ENCODE data around the gene CARD6.
"Not testable (repeated sequence)": the region's sequence is repeated elsewhere in the genome, so short reads cannot be mapped to it uniquely, and the experiment has no call there.

Gene CARD6

DNA sequence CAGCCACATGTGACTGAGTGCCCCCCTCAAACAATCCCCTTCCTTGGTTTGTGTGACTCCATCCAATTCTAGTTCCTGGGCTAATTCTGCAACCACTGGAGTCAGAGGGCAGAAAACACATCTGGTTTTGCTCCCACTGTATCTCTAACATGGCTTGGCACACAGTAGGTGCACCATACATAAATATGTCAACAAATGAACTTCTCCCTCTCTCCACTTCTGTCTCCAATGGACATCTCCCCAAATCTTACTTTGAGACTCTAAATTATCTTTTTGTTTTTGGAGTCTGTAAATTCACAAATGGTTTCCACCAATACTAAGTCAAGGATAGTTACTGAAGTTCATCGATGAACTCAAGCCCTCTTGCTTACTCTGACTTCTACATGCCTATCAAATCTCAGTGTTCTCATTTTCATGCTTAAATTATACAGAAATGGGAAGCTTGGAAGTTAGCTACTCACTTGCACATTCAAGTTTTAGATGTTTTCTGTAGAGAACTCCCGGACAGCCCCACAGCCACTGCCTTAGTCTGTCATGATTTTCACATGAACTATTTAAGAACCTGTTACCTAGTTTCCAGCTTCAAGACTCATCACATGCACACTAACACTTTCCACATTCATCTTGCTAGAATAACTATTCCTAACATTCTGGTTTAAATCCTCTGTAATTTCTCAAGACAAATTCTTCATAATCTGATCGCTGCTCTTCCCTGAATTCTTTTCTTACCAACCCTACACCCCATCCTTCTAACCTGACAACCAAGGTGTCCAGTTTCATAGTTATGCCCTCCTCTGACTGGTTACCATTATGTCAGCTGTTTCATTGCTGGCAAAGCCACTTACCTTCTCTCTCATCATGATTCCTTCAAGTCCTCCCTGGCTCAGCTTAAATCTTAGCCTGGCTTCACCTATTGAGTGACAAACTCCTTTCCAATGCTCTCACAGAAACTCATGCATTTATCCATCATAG, 12.2 kb upstream of the CARD6 start:
- DNase-seq: no peak

DNA sequence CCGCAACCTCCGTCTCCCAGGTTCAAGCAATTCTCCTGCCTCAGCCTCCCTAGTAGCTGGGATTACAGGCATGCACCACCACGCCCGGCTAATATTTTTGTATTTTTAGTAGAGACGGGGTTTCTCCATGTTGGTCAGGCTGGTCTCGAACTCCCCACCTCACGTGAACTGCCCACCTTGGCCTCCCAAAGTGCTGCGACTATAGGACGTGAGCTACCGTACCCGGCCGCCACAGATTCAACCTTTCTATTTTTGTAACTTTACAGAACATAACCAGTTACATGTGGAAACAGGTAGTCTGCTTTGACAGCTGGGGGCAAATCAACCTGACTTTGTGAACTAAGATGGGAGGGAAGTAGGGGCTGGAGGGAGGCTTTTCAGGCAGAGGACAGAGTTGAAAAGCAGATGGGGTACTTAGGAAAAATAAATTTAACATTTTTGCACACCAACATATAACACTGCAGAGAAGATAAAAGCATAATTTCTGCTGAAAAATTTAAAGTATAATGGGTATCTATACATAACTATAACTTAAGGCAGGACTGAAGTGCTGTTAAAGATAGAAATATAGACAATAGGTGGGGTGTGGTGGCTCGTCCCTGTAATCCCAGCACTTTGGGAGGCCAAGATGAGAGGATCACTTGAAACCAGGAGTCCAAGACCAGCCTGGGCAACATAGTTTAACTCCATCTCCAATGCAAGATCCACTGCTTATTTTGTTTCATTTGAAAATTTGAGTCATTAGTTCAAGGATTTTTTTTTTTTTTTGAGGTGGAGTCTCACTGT, 11.2 kb upstream of the CARD6 start:
- DNase-seq: no peak

DNA sequence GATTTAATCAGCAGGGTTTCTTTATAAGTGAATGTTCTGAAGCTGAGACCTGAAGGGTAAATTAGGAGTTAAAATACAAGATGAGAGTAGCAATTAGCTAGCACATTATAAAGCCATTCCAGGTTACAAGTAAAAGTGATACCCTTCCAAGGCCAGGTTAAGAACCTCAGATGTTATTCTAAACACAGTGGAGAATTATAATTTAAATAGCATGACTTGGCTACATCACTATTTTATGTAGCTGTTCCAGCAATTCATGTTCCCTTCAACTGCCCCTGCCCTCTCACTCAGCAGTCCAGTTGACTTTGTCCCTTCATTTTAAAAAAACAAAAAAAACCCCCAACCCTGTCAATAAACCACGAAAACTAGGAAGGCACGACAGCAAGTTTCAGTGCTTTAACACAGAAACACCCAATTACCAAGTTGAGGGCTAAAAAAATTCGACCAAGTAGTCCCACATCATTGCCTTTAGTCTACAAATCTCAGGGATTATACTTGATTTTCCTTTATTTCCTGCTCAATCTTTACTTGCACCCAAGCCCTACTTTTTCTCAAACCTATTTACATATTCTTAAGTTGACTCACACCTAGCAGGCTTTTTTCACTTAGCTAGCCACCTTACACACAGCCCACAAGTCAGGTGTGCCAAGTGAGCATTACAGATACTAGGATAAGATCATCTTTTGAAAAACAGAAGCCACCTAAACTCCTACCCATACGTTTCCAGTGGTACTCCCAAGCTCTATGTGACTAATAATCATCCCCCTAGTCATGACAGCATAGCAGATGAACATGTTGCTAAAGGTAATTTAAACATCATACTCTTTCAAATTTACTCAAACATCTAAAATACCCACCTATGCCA, 9.6 kb upstream of the CARD6 start:
- DNase-seq: no peak

DNA sequence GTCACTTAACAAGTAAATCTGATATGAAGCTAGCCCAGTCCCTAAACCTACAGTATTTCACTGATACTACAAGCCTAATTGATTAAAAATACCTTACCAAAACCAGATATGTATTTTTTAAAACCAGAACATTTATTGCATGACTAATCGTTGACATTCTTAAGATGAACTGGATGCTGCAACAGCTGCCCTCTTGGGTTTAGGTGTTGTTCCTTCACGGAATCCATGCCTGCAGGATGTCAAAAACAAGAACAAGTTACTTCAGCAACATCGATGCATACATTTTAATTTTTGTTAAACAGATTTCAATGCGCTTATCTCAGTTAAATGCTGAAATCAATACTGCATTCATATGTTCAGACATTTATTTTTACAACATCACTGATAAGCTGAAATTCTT, 8.8 kb upstream of the CARD6 start:
- no peak for DNase-seq

DNA sequence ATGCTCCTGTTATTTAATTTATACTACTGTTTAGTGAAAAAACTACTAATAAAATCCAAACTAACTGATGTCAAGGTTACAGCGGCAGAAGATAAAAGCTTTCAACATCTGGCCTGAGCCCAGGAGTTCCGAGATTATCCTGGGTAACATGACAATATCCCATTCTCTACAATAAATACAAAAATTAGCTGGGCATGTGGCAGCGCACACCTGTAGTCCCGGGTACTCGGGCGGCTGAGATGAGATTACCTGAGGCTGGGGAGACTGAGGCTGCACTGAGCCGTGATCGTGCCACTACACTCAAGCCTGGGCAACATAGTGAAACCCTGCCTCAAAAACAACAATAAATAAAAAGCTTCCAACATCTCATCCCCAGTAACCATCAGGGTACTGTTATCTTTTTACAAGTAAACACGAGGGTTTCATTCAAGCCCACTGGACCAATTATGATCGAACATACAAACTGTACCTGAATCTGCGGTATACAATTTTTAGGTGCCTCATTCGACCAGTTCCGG, 7.4 kb upstream of the CARD6 start:
- no peak for DNase-seq

DNA sequence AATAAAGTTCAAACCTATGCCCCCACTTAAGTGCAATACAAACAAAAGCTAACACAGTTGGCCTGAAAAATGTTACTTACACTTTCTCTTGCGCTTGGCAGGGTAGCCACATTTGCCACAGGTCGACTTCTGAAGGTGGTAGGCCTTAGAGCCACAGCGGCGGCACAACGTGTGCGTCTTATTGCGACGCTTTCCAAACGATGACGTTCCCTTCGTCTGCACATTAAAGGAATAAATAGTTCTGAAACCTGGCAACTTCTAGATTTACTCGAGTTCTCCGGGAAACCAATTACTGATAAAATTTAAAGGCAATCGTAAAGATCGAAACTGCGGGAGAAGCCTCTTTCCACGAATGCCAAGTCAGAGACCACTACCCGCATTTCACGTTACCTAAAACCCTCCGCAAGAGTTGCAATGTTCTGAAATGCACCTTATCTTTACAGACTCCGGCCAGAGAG, 6.7 kb upstream of the CARD6 start:
- peak; percentile 73 for DNase-seq

DNA sequence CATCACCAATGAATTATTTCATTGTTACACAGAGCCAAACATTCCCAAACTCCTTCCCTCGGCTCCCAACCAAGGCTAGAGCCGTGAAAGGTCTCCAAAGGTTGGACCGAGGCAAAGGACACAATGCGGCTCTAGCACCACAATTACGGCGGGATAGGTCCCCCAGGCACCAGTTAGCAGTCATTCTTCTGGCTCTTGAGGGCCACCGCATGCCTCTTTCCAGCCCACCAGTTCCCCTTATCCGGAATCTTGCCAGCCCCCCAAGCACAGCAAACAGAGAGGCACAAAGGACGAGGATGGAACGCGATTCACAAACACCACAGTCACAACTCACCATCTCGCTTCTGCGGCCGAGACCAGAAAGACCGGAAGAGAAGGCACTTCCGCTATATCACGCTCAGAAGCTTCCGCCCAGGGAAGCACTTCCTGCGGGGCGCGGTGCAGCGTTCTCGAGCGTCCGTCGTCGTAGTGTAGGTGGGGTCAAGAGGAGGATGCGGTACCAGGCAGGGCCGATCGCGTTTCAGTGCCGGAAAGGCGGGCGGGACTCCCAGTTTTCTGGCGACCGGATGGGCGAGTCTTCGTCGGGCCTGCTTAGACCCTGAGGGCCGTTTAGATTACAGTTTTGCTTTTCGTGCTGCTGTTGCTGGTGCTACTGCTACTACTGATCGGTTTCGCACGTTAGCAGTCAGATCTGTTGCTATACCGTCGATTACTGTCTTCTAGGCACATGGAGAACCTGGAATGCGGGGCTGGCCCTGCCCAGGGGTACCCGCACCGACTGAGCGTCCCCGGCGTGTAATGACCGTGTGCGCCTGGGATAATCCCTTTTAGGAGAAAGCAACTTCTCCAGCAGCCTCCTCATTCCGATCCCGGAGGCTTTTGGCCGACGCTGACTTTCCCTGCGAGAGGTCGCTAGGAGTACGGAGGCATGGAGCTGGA, 6.0 kb upstream of the CARD6 start, which contains the start of gene RPL37:
Gene RPL37, minus strand, starts transcription at position 374 of the 939 bp plus-strand sequence. Its CDS starts 37 bp downstream, at position 337.
- peak; percentile 93 for DNase-seq

DNA sequence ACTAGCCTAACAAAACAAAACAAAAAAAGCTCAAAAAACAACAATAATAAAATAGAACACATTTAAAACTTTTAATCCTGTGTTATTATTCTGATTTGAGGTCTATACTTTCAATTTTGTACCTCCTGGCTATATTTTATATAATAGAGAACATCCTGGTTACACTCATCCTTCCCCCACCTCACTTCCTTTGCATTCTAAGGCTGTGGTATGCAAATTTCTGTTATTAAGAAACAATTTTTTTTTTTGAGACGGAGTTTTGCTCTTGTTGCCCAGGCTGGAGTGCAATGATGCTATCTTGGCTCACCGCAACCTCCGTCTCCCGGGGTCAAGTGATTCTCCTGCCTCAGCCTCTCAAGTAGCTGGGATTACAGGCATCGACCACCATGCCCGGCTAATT, 3.1 kb upstream of the CARD6 start:
- no peak for DNase-seq

DNA sequence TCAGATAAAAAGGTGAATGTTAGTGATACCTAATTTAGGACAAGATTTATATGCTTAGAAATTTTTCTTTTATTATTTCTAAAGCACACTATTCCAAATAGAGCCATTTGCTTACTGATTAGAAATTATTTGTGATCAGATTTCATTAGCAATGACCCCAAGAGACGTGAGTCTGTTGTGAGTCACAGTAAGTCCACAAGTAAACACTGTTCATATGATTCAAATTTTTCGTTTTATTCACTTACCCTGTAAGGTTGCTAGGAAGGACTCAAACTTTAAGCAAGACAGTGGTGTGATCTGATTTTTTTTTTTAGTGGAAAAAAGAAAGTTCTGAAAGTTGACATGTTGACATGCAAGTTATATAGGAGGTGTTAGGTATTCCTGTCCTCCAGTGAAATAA, 1.2 kb downstream of the CARD6 start:
- DNase-seq: no peak

DNA sequence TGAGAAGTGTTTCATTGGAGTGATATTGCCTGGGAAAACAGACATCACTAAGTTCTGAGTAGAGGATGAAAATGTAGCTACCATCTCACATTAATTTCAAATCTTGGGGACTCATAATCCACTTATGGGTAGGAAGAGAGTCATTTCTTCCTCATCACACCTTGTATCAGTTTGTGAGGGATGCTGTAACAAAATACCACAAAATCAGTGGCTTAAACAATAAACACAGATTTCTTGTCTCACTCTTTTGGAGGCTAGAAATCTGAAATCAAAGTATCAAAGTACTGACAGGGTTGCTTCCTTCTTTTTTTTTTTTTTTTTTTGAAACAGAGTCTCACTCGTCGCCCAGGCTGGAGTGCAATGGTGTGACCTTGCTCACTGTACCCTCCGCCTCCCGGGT, 3.4 kb downstream of the CARD6 start:
- DNase-seq: no peak

DNA sequence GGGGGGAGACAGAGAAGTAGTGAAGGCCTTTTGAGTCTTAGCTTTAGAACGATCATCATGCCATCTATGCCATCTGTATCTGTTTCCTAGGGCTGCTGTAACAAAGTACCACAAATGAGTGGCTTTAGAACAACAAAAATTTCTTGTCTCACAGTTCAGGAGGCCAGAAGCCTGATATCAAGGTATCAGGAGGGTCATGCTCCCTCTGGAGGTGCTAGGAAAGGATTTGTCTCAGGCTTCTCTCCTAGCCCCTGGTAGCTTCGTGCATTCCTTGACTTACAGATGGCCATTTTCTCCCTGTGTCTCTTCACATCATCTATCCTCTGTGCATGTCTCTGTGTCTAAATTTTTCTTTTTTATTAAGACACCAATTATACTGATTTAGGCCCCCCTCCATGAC, 5.2 kb downstream of the CARD6 start:
- DNase-seq: no peak

DNA sequence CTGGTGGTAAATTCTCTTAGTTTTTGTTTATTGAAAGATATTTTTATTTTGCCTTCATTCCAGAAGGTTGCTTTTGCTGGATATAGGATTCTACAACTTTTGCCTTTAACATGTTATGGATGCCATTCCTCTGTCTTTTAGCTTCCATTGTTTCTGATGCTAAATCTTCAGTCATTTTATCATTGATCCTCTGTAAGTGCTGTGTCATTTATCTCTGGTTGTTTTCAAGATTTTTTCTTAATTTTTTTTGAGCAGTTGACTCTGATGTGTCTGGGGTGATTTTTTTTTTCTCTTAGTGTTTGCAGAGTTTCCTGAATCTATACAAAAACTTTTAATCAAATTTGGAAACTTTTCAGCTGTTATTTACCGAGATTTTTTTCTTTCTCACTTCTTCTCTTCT, 6.4 kb downstream of the CARD6 start:
- no peak for DNase-seq

DNA sequence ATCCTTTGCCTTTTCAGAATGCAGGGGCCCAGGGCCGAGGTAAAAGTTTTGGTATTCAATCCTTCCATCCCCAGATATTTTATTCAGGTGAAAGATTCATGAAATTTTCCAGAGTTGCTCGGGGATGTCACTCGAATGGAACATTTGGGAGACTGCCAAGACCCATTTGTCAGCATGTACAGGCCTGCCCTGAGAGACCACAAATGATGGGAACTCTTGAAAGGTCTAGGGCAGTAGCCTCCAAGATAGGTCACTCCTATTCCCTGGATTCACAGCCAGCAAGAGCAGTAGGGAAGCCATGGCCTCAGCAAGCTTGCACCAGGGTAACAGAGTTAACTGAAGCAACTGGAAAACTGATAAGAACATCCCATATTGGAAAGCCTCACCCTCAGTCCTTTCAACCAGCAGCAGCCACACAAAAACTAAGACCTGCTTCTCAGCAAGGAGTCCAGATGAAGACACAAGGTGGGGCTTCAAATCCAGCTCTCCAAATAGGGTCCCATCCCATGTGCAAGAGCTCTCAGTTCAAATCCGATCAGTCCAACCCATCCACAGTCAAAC, 12.5 kb downstream of the CARD6 start:
- DNase-seq: no peak

DNA sequence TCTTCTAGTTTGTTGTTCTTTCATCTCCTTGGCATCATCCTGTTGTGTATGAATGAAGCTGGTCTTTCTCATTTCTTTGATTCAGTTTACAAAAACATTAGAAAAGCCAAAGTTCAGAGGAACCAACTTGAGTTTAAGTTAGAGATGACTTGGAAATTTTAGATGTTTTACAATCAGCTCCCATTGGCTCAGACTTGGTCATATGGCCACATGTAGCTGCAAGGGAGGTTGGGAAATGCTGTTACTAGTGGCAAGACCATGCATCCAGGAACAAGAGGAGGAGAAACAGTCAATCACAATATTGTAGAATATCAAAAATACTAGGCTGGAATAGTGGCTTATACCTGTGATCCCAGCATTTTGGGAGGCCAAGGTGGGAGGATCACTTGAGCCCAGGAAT, 19.5 kb downstream of the CARD6 start:
- no peak for DNase-seq

DNA sequence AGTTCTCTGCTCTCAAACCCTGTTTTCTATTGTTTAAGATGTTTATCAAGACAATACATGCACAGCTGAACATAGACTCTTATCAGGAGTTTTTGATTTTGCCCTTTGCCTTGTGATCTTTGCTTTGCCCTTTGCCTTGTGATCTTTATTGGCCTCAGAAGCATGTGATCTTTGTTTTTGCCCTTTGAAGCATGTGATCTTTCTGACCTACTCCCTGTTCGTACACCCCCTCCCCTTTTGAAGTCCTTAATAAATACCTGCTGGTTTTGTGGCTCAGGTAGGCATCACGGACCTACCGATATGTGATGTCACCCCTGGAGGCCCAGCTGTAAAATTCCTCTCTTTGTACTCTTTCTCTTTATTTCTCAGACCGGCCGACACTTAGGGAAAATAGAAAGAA, 23.8 kb downstream of the CARD6 start:
- not testable (repeated sequence) for DNase-seq

DNA sequence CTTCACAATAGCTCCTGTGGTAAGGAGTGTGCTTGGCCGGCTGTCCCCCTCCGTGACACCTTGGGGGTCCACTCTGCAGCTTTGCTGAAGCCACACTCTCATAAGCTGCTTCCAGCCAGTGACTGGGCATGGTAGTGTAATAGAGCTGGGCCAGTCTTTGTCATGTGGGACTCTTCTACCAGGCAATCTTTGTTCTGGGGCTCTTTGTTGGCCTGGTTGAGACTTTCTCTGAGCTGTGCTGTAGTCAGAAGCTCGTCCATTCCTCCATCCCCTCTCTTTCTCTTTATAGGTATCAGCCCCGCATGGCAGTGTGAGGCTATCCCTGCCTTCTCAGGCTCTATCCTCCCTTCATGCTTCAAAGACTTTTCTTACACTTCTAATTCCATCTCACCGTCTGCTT, 25.7 kb downstream of the CARD6 start:
- no peak for DNase-seq

DNA sequence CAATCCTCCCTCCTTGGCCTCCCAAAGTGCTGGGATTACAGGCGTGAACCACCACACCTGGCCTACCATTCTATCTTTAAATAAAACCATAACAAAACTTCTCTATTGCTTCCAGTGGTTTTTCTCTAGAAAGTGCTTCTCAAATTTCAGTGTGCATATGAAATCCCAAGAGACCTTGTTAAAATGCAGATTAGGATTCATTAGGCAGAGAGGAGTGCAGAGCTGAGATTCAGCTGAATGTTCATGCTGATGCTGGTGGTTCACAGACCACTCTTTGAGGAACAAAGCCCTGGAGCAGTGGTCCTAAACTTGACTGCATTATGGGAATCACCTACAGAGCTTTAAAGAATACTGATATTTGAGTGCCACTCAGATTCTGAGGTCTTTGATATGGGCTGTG, 28.2 kb downstream of the CARD6 start:
- no peak for DNase-seq

DNA sequence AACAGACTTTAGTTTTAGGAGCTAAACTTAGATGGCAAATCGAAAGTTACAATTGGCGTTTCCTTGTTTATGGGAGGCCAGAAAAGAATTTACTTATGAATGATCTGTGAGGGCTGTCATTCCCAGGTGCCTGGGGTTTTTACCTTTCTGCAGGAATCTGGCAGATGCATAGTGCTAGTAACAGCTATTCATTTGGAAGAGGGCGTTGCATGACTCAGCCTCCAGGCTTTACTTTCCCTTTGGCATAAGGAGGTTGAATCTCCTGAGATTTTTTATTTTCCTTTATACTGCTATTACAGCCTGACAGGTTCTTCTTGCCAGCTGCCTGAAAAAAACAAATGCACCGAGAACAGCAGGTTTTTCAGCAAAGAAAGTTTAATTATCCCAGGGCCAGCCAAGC, 30.0 kb downstream of the CARD6 start:
- no peak for DNase-seq

DNA sequence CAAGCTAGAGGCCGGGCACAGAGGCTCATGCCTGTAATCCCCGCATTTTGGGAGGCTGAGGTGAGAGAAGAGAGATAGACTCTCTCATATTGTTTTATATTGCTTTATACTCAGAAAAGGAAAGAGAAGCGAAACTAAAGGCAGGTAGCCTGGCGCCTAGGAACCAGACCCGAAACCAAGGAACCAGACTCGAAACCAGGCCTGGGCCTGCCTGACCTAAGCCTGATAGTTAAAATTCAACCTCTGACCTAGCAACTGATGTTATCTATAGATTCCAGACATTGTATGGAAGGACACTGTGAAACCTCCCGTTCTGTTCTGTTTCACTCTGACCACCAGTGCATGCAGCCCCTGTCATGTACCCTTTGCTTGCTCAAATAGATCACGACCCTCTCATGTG, 31.1 kb downstream of the CARD6 start:
- not testable (repeated sequence) for DNase-seq

DNA sequence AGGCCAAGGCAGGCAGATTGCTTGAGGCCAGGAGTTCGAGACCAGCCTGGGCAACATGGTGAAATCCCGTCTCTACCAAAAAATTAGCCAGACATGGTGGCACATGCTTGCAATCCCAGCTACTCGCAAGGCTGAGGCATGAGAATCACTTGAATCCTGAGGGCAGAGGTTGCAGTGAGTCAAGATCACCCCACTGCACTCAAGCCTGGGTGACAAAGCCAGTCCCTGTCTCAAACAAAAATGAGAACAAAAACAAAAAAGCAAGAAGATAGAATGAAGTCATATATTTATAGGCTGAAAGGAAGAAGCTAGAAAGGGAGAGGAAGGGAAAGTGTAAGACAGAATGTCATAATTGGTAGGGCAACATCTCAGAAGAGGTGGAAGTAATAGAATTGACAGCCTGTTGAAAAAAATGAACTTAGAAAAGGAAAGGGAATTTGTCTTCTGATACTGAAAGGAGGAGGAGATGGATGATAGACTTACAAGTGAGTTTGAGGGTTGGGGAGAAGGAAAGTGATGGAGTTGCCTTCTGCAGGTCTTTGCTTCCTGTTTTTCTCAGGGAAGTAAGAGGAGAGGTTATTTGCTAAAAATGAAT, 32.2 kb downstream of the CARD6 start:
- no peak for DNase-seq

DNA sequence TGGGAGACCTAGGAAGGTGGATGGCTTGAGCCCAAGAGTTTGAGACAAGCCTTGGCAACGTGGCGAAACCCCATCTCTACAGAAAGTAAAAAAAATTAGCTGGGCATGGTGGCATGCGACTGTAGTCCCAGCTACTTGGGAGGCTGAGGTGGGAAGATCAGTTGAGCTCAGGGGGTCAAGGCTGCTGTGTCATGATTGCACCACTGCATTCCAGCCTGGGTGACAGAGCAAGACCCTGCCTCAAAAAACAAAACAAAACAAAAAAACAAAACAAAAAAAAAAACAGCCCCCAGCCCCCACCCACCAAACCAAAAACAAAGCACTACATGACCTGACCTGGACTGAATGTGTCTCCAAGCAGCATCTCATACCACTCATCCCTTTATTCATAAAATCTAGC, 34.8 kb downstream of the CARD6 start:
- no peak for DNase-seq
